ENCODE results near the gene RAB13.
"Not testable (repeated sequence)": the region's sequence is repeated elsewhere in the genome, so short reads cannot be mapped to it uniquely, and the experiment has no call there.

Gene RAB13

DNA sequence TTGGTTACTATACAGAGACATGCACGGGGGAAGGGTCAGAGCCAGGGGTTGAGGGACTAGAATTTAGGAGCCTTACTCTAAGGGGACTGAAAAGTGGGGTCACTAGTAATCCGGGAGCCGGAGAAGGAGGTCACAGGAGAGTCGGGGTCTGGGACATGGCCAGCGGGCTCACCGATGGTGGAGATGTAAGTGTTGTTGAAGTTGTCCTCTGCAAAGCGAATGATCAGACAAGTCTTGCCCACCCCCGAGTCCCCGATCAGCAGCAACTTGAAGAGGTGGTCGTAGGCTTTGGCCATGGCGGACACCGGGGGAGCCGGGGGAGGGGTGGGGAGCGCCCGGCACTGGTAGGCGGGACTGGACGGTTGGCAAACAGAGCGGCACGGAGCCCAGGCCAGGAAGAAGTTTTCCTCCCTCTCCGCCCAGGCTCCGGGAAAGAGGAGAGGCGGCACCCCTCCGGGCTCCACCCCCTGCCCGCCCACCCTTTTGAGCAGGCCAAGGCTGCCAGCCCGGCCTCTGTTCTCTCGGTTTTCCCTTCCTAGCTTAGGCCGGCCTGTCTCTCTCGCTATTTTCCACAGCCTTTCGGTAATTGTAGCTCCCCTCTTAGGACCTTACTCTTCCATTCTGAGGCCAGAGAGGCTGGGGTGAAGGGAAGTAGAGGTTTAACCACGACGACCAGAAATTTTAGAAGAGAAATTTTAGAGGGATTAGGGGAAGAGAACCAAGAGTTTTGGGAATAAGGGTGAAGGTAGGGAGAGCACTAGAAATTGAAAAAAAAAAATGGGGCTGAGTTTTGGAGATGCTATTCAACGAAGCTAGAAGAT, at the start of gene RAB13:
Gene RAB13 (minus strand): TSS at position 399 of the 821 bp plus-strand sequence. CDS start 103 bp downstream, at position 296.
- DNase-seq (ENCODE audit: low spot score), result peak; percentile 92

DNA sequence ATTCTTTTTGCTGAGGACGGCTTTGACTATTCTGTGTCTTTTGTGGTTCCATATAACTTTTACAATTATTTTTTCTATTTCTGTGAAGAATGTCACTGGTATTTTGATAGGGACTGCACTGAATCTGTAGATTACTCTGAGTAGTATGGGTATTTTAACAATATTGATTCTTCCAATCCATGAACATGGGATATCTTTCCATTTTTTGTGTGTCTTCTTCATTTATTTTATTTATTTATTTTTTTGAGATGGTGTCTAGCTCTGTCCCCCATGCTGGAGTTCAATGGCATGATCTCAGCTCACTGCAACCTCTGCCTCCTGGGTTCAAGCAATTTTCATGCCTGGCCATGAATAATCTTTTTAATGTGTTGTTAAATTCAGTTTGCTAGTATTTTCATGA, 47.6 kb upstream of the RAB13 start:
- DNase-seq (ENCODE audit: low spot score), result not testable (repeated sequence)

DNA sequence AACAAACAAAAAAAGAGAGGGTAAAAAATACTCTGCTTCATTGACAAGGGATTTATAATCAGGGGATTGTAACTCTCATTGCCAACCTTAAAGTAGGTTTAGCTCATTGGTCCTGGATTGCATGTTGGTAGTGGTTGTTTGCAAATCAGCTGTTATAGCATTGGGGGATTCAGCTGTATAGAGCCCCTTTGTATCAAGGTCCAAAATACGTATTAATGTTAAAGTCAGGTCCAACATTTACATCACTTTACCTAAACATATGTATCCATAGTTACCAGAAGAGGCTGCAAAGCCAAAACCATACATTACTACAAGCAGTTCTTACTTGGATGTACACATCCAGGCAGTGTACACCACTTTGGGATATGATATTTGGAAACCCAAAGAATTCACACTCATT, 33.8 kb upstream of the RAB13 start:
- DNase-seq (ENCODE audit: low spot score), result no peak

DNA sequence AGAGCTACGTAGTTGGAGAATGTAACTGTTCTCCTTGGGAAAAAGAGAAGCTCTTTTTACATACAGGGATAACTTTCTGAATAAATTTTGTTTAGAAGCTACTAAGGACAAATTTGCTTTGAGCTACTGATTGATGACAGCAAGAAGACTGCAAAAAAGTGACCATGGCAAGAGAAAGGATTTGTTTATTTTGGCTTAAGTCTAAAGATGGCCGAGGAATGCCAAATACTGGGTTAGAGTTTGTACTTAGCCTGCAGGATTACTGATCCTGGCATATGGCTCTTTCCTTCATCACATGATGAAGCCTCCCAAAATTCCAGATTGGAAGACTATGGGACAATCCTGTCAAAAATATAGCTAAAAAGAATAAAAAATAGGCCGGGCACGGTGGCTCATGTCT, 33.1 kb upstream of the RAB13 start:
- no peak for DNase-seq (ENCODE audit: low spot score)

DNA sequence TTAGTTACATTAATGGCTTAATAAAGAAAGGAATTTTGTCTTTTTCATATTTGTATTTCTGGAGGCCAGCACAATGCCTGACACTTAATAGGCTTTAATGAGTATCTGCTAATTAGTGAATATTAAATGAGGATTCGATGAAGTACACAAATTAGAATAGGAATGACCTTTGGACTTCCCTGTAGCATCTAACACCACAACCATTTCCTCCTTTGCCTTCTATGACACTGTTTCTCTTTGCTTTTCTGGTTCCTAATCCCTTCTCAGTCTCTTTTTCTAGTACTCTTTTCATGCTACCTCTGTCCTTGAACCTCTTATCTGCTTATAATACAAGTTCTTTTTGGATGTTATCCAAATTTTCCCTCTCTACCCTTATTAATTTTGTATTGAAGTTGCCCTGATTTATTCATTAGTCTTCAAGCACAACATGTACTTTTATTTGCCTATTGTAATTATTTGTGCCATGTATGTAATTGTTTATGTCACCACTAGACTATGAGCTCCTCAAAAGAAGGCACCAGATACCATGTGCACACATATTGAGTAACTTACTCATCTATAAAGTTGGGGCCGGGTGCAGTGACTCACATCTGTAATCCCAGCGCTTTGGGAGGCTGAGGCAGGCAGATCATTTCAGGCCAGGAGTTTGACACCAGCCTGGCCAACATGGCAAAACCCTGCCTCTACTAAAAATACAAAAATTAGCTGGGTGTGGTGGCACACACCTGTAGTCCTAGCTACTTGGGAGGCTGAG, 28.2 kb upstream of the RAB13 start:
- peak; percentile 18 for DNase-seq (ENCODE audit: low spot score)

DNA sequence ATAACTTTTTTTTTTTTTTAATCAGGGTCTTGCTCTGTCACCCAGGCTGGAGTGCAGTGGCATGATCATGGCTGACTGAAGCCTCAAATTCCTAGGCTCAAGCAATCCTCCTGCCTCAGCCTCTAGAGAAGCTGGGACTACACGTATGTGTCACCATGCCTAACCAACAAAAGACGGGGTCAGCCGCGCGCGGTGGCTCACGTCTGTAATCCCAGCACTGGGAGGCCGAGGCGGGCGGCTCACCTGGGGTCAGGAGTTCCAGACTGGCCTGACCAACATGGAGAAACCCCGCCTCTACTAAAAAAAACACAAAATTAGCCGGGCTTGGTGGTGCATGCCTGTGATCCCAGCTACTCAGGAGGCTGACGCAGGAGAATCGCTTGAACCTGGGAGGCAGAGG, 26.4 kb upstream of the RAB13 start:
- not testable (repeated sequence) for DNase-seq (ENCODE audit: low spot score)

DNA sequence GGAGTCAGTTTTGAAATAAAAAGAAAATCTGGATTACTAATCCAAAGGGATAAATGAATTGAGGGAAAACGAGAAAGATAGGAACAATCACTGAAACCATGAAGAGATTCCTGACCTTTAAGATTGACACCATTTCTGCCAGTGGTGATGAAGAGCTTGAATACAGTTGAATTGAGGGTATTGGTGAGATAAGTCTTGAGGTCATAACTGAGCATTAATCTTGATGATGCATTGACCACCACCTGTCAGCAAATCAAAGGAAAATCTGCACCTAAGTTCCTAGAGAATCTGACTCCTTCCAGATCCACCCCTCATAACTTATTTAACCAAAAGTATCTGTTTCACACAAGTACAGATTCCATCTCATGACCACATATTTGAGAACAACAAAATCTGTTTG, 26.0 kb upstream of the RAB13 start:
- no peak for DNase-seq (ENCODE audit: low spot score)

DNA sequence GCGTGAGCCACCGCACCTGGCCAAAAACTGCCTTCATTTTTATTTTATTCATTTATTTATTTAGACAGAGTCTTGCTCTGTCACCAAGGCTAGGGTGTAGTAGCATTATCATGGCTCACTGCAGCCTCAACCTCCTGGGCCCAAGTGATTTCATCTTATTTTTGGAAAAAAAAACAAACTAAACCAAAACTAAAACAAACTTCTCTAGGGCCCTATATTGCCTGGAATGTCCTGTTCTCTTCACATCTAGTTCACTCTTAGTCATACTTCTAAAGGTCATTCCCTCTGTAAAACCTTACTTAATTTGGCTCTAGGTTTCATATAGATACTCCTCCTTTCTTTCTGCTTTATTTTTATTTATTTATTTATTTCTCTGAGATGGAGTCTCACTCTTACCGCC, 20.0 kb upstream of the RAB13 start:
- DNase-seq (ENCODE audit: low spot score), result no peak

DNA sequence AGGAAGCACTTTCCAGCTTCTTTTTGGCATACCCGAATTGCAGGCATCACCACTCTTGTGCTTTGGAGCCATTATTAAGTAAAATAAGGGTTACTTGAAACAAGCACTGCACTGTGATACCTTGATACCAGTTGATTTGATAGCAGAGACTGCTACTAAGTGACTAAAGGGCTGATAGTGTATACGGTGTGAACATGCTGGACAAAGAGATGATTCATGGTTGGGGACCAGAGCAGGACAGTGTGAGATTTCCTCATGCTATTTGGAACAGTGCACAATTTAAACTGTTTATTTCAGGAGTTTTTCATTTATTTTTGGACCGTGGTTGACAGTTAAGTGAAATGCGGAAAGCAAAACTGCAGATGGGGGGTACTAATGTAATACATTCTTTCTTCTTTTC, 14.3 kb upstream of the RAB13 start:
- DNase-seq (ENCODE audit: low spot score), result no peak

DNA sequence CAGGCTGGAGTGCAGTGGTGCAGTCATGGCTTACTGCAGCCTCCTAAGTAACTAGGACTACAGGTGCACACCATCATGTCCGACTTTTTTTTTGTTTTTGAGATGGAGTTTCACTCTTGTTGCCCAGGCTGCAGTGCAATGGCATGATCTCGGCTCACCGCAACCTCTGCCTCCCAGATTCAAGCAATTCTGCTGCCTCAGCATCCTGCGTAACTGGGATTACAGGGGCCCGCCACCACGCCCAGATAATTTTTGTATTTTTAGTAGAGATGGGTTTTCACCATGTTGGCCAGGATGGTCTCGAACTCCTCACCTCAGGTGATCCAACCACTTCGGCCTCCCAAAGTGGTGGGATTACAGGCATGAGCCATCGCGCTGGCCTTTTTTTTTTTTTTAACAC, 10.7 kb upstream of the RAB13 start:
- not testable (repeated sequence) for DNase-seq (ENCODE audit: low spot score)

DNA sequence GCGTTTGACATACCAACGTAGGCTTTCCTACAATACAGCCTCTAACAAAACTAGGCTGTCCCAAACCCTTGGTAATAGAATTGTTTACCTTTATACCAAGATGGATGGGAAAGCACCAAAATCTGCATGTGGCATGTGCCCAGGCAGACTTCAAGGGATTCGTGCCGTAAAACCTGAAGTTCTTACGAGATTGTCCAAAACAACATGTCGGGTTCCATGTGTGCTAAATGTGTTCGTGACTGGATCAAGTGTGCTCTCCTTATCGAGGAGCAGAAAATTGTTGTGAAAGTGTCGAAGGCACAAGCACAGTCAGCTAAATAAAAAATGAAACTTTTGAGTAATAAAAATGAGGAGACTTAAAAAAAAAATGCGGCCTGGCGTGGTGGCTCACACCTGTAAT, 9.5 kb upstream of the RAB13 start:
- DNase-seq (ENCODE audit: low spot score), result no peak

DNA sequence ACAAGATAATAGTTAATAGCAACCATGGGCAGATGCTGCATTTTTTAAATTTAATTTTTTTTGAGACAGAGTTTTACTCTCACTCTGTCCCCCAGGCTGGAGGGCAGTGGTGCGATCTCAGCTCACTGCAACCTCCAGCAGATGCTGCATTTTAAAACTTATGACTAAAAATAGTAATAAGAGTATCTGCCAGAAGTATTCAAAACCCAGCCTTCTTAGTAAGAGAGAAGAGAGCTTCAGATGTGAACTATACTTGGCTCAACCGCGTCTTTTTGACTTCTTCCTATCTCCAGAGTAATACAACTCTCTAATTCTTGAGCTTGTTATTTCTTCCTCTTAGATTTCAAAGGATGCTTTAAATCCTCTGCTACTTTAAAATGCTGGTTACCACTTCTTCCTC, 9.1 kb upstream of the RAB13 start:
- no peak for DNase-seq (ENCODE audit: low spot score)

DNA sequence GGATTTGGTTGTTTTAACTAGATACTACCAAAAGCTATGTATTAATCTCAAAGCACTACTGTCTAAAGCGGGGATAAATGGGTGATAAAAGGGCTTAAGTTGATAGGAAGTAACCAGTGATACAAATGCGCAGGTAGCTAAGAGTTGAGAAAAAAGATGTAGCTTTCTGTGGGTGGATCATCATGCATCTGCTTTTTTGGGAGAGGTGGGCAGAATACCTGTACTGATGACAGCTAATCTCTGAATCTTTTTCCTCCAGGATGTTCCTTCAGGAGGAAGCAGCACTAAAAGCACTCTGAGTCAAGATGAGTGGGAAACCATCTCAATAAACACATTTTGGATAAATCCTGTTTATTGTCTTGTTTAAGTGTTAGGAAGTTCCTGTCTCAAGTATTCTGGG, 5.7 kb upstream of the RAB13 start:
- DNase-seq (ENCODE audit: low spot score), result no peak

DNA sequence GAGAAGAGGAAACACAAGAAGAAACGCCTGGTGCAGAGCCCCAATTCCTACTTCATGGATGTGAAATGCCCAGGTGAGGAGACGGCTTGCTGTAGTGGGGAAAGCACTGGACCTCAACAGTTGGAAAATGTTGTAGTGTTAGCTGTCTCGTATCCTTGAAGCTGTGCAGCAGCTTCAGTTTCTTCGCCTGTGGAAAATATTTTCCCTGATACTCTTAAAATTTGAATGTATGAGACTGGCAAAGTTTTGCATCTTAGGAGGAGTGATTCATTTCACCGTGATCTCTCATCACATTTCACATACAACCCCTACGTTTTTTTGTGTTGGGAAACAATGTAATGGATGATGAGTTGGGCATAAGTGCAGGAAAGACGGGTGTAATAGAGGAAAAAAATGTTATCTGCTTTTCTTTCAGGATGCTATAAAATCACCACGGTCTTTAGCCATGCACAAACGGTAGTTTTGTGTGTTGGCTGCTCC, 5.1 kb upstream of the RAB13 start:
- DNase-seq (ENCODE audit: low spot score), result no peak

DNA sequence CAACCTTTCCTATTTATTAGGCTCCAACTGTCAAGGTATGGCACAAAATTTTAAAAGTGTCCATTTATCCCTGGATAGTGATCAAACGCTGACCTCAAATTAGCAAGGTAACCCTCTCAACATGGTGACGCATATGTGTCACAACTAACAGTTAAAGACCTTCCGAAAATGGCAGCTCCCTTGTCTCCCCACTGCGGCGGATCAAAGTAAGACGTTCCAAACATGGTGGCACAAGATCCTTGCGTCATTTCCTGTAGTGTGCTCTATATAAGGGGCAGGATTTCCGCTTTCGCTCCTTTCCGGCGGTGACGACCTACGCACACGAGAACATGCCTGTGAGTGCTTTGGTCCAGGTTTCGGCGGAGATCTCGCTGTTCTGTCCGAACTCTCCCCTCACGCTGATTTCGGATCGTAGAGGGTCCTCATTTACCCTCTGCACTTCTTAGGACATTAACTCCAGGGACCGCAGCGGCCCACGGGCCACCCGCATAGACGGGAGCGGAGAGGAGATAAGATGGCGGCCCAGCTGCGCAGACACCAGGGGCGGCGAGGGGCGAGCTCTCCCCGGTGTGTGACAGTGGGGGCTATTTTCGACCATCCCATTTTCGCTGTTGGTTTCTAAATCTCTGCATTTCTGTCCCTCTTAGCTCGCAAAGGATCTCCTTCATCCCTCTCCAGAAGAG, 4.5 kb upstream of the RAB13 start, which contains the start of gene RPS27:
Gene RPS27 (plus strand): TSS at position 295 of the 683 bp plus-strand sequence. CDS start 35 bp downstream, at position 330.
- DNase-seq (ENCODE audit: low spot score), result peak; percentile 98

DNA sequence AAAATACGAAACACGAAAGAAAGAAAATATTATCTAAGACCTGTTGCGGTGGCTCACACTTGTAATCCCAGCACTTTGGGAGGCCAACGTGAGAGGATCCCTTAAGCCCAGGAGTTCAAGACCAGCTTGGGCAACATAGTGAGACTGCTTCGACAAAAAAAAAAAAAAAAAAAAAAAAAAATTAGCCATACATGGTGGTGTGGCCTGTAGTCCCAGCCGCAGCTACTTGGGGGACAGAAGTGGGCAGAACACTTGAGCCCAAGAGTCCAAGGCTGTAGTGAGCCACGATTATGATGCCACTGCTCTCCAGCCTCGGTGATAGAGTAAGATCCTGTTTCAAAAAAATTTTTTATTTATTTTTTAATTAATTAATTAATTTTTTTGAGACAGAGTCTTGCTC, 1.5 kb upstream of the RAB13 start:
- no peak for DNase-seq (ENCODE audit: low spot score)

DNA sequence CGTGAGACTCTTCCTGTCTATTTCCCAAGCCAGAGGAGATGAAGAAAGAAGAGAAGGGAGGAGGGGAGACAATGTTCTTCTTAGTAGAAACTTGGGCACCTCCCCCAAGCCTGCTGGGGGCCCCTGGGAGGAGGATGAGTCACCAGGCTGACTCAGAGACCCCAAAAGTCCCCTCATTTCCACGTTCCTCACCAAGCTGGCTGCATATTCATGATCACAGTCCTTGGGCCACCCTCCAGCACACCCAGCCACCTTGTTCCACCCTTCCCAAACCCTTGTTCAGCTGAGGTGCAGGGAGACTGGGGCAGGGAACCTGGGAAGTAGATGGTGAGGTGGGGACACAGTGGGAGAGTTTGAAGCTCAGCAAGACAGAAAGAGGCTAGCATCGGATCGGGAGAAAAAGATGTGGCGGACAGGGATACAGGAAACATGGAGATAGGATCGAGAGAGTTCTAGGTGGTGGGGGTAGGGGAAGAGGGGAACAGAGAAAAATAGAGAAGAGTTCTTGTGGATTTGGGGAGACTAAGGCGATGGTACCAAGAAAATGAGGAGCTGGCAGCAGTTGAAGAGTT, 712 bp downstream of the RAB13 start:
- DNase-seq (ENCODE audit: low spot score), result peak; percentile 89

DNA sequence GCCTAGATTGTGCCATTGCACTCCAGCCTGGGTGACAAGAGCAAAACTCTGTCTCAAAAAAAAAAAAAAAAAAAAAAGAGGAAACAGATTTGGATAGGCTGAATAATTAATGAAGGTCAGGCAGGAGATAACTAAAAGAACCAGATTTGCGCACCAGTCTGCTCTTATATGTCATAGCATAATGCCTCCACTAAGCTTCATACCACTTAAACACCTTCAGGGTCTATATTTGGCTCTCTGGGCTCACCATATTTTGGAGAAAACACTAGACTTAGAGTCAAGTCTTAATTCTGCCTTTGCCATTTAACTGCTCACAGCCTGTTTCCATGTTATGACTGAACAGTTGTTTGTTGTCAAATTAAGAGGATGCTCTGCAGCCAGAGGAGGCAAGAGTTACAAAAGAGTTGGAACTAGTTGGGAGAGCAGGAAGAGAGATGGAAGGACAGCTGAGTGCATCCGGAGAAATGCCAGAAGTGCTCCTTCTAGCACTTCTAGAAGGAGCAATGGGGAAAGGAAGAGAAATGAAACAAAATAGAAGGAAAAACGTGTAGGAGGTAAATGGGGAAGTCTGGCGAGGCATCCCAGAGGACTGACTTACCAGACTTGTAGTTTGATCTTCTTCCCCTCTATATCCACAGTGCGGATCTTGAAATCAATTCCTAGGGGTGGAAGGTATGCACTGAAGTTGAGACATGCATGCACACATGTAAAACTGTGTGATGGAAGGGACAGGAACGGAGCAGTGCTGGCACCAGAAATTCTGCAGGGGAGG, 1.8 kb downstream of the RAB13 start:
- no peak for DNase-seq (ENCODE audit: low spot score)

DNA sequence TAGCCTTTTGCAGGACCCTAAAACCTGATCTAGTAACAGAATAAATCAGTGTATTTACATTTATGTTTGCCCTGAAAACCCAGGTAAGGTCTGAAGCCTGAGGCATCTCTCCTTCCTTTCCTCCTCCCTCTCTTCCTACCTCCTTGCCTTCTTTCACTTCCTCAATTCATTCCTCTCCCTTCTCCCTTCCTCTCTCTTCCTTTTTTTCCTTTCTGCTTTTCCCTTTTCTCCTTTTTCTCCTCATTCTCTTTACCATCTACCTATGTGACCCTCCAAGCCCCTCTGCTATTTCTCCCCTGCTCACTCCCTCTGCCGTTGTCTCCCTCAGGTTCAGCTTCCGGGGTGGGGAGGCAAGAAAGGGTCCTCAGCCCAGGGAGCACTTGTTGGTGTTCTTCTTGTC, 4.4 kb downstream of the RAB13 start:
- DNase-seq (ENCODE audit: low spot score), result not testable (repeated sequence)

DNA sequence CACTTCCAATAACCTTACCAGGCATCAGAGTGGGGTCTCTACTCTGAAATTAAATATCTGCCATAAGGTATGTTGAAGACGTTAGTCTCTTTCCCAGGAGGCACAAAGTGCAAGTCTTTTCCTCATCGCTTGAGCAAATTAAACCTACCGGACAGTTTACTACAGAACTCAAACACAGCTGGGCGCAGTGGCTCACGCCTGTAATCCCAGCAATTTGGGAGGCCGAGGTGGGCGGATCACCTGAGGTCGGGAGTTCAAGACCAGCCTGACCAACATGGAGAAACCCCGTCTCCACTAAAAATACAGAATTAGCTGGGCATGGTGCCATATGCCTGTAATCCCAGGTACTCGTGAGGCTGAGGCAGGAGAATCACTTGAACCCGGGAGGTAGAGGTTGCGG, 7.0 kb downstream of the RAB13 start:
- not testable (repeated sequence) for DNase-seq (ENCODE audit: low spot score)

DNA sequence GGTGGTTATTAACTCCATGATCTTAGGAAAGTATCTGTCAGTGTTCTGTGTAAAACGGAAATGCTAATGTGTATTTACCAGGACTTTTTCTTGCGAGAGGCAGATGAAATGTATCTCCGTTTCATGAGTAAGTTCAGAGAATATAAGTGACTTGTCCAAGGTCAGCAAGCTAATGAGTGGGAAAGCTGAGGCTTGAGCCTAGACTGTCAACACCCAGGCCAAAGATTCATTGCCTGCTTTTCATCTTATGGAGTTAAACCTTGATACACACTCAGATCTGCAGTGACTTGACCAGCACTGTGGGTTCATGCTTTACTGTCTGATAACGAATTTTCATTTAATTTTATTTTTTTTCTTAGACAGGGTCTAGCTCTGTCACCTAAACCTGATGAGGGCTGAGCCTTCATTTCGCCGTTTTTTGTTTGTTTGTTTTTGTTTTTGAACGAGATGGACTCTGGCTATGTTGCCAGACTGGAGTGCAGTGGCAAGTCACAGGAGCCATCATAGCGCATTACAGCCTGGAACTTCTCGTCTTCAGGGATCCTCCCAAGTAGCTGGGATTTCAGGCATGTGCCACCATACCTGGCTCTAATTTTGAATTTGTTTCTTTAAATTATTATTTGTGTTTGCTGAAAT, 7.7 kb downstream of the RAB13 start:
- no peak for DNase-seq (ENCODE audit: low spot score)

Measured in kidney tubule cell (primary cell).